Rectal smooth muscle tissue (tissue), 1 donor: ENCODE measurements around the gene FZD10.

Experiments used
- H3K27ac ChIP-seq: one replicate; pipeline ENCODE4 v1.7.0; 2013; ENCODE audit warnings: low read depth, low read length, inconsistent platforms
- H3K27me3 ChIP-seq: one replicate; pipeline ENCODE4 v1.7.0; 2013; ENCODE audit warnings: low read length; ENCODE audit not compliant: control insufficient read depth, insufficient read depth
- H3K36me3 ChIP-seq: one replicate; pipeline ENCODE4 v1.7.0; 2013; ENCODE audit warnings: low read length; ENCODE audit not compliant: control insufficient read depth, insufficient read depth
- H3K4me1 ChIP-seq: one replicate; pipeline ENCODE4 v1.7.0; 2013; ENCODE audit warnings: low read length; ENCODE audit not compliant: control insufficient read depth, insufficient read depth
- H3K4me3 ChIP-seq: one replicate; pipeline ENCODE4 v1.7.0; 2013; ENCODE audit warnings: low read length
- H3K9ac ChIP-seq: one replicate; pipeline ENCODE4 v1.7.0; 2013; ENCODE audit warnings: low read length

Gene FZD10

GRCh38 chr12:130213249-130213648 is 51.0 kb downstream of the FZD10 start:
- no peak overlapping the region for H3K4me3 ChIP-seq
- H3K27me3 ChIP-seq, result no peaks in the 10 kb centered on the region
- H3K36me3 ChIP-seq, result no peaks in the 10 kb centered on the region
- no peak overlapping the region for H3K27ac ChIP-seq
- no peak overlapping the region for H3K9ac ChIP-seq
- no peaks in the 10 kb centered on the region for H3K4me1 ChIP-seq

GRCh38 chr12:130214686-130215395 is 52.6 kb downstream of the FZD10 start:
- Histone ChIP-seq H3K9ac (no peak overlapping the region), H3K27ac (no peak overlapping the region), H3K27me3 (no peaks in the 10 kb centered on the region), H3K4me1 (no peaks in the 10 kb centered on the region), H3K36me3 (no peaks in the 10 kb centered on the region), H3K4me3 (no peak overlapping the region)
